Peyer's patch (tissue), 4 donors: ENCODE measurements around the gene GPR26. TPM values are rescaled to one million over a fixed set of nuclear protein-coding genes. Genes with fewer than 3 reads are reported as not detected.

ENCODE experiments used
- DNase-seq, 3 donors: peaks; one replicate each; pipeline ENCODE4 v3.0.0-alpha.2; 2017 to 2019
- H3K27ac ChIP-seq, 4 donors: fragments of 200-600 bp; sonication (generic); one replicate each; pipeline ENCODE4 v1.5.1; 2016 to 2019
- H3K27me3 ChIP-seq, 2 donors: fragments of 200-600 bp; sonication (generic); one replicate each; pipeline ENCODE4 v1.5.1; 2019
- H3K36me3 ChIP-seq, 3 donors: fragments of 200-600 bp; sonication (generic); one replicate each; pipeline ENCODE4 v1.5.1; 2016 to 2019
- H3K4me1 ChIP-seq, 4 donors: fragments of 200-600 bp; sonication (generic); one replicate each; pipeline ENCODE4 v1.5.1; 2016 to 2019
- H3K4me3 ChIP-seq, 4 donors: fragments of 200-600 bp; sonication (generic); 1 replicate in 3 of 4; 2 replicates in 1 of 4; pipeline ENCODE4 v1.5.1; 2016 to 2019; ENCODE audit warnings: mild to moderate bottlenecking in 1 of 4
- H3K9me3 ChIP-seq, 4 donors: fragments of 200-600 bp; sonication (generic); one replicate each; pipeline ENCODE4 v1.5.1; 2016 to 2019; ENCODE audit warnings: mild to moderate bottlenecking in 1 of 4
- POLR2A ChIP-seq, 2 donors: fragments of 450-650 bp; IDR thresholded peaks; one replicate each; pipeline ENCODE4 v1.5.1; 2017; ENCODE audit warnings: antibody characterized with exemption in 2 of 2, mild to moderate bottlenecking in 2 of 2, moderate library complexity in 2 of 2
- total RNA-seq, 4 donors: library from RNA; depleted of rRNA; stranded (reverse); fragments of >200 nt; gene quantifications; one replicate each; pipeline ENCODE4 v1.1.0, GENCODE V29; 2016
- TF ChIP-seq, protein P1 (sequence below), 6 experiments: fragments of 450-650 bp in 4 of 6; fragments of 200-600 bp in 2 of 6; sonication (generic) in 1 of 6; IDR thresholded peaks; one replicate each; pipeline ENCODE4 v1.5.1; 2017 to 2019; ENCODE audit warnings: antibody characterized with exemption in 6 of 6, mild to moderate bottlenecking in 3 of 6, moderate library complexity in 1 of 6

GPR26 gene
- total RNA-seq, 4 donors from 2014 or later: not detected

GRCh38 chr10:123621916-123622315 lies 44.2 kb upstream of the GPR26 start:
- H3K4me3 ChIP-seq: no peak overlapping the region
- no peak overlapping the region for H3K27ac ChIP-seq
- no peaks in the 10 kb centered on the region for H3K27me3 ChIP-seq
- H3K9me3 ChIP-seq: no peaks in the 10 kb centered on the region
- DNase-seq: no peak
- no peaks in the 10 kb centered on the region for H3K4me1 ChIP-seq
- TF ChIP-seq, protein P1, sequence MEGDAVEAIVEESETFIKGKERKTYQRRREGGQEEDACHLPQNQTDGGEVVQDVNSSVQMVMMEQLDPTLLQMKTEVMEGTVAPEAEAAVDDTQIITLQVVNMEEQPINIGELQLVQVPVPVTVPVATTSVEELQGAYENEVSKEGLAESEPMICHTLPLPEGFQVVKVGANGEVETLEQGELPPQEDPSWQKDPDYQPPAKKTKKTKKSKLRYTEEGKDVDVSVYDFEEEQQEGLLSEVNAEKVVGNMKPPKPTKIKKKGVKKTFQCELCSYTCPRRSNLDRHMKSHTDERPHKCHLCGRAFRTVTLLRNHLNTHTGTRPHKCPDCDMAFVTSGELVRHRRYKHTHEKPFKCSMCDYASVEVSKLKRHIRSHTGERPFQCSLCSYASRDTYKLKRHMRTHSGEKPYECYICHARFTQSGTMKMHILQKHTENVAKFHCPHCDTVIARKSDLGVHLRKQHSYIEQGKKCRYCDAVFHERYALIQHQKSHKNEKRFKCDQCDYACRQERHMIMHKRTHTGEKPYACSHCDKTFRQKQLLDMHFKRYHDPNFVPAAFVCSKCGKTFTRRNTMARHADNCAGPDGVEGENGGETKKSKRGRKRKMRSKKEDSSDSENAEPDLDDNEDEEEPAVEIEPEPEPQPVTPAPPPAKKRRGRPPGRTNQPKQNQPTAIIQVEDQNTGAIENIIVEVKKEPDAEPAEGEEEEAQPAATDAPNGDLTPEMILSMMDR (IDR thresholded peaks at IDR 0.05): no peak
- no peak for TF ChIP-seq POLR2A (IDR thresholded peaks at IDR 0.05)
- H3K36me3 ChIP-seq: no peaks in the 10 kb centered on the region

DNA sequence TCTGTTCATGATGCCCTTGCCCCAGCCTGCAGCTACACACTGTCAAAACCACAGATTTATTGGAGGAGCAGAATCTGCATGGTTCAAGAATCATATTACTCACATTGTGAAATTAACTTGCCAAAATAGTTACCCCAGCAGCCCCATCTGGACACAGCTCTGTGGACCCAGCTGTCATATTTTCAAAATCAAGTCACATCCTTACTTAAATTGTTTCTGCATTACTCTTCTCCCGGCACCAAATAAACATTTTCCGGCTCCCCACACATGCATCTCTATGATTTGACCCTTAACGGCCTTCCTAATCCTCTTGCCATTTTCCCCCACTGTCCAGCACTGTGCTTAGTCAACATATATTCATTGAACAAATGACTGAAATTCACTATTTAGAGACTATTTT lies 43.8 kb upstream of the GPR26 start:
- no peak overlapping the region for H3K27ac ChIP-seq
- no peaks in the 10 kb centered on the region for H3K9me3 ChIP-seq
- DNase-seq: no peak
- H3K27me3 ChIP-seq: no peaks in the 10 kb centered on the region
- no peaks in the 10 kb centered on the region for H3K4me1 ChIP-seq
- no peaks in the 10 kb centered on the region for H3K36me3 ChIP-seq
- TF ChIP-seq, protein P1 (IDR thresholded peaks at IDR 0.05): no peak
- TF ChIP-seq POLR2A (IDR thresholded peaks at IDR 0.05): no peak
- no peak overlapping the region for H3K4me3 ChIP-seq

DNA sequence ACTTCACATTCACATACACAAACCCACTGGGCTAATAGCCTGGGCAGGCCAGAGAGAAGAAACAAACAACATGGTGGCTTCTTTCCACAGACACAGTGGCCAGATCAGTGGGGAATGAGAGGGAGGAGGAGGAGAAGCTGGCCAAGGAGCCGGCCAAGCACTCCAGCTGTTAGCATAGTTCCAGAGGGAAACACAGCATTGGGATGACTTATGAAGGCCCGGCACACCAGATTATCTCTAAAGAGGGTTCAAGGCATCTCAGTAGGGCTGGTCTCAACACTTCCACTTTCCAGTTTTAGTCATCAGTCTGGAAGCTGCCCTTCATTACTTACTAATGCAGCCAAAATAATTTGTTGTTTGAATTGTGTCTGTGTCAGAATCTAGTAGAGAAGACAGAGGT lies 42.1 kb upstream of the GPR26 start:
- Histone ChIP-seq H3K4me3 (no peak overlapping the region), H3K36me3 (no peaks in the 10 kb centered on the region), H3K9me3 (no peaks in the 10 kb centered on the region), H3K4me1 (no peaks in the 10 kb centered on the region), H3K27ac (no peak overlapping the region), H3K27me3 (no peaks in the 10 kb centered on the region)
- TF ChIP-seq, protein P1 (IDR thresholded peaks at IDR 0.05): no peak
- TF ChIP-seq POLR2A (IDR thresholded peaks at IDR 0.05): no peak
- DNase-seq: no peak

GRCh38 chr10:123633106-123633505 lies 33.0 kb upstream of the GPR26 start:
- TF ChIP-seq, protein P1 (IDR thresholded peaks at IDR 0.05): no peak
- TF ChIP-seq POLR2A (IDR thresholded peaks at IDR 0.05): no peak
- H3K27me3 ChIP-seq: no peaks in the 10 kb centered on the region
- no peak overlapping the region for H3K4me3 ChIP-seq
- DNase-seq: no peak
- H3K27ac ChIP-seq: no peak overlapping the region
- H3K9me3 ChIP-seq: no peaks in the 10 kb centered on the region
- no peaks in the 10 kb centered on the region for H3K4me1 ChIP-seq
- no peaks in the 10 kb centered on the region for H3K36me3 ChIP-seq

- no peaks in the 10 kb centered on the region for H3K36me3 ChIP-seq
- no peaks in the 10 kb centered on the region for H3K4me1 ChIP-seq
- no peaks in the 10 kb centered on the region for H3K9me3 ChIP-seq
- H3K4me3 ChIP-seq: no peak overlapping the region
- H3K27ac ChIP-seq: no peak overlapping the region
- no peak for DNase-seq
- no peaks in the 10 kb centered on the region for H3K27me3 ChIP-seq
- TF ChIP-seq POLR2A (IDR thresholded peaks at IDR 0.05): no peak
- TF ChIP-seq, protein P1 (IDR thresholded peaks at IDR 0.05): no peak
Measured at GRCh38 chr10:123633636-123634035, 32.5 kb upstream of the GPR26 start.

- H3K9me3 ChIP-seq: no peaks in the 10 kb centered on the region
- no peaks in the 10 kb centered on the region for H3K36me3 ChIP-seq
- H3K27me3 ChIP-seq: no peaks in the 10 kb centered on the region
- TF ChIP-seq, protein P1 (IDR thresholded peaks at IDR 0.05): no peak
- no peak for TF ChIP-seq POLR2A (IDR thresholded peaks at IDR 0.05)
- no peak overlapping the region for H3K4me3 ChIP-seq
- no peak for DNase-seq
- no peaks in the 10 kb centered on the region for H3K4me1 ChIP-seq
- H3K27ac ChIP-seq: no peak overlapping the region
Measured at GRCh38 chr10:123634221-123634620, 31.9 kb upstream of the GPR26 start.
